K562 (cell line): ENCODE data around the gene RBP7. TPM values are rescaled to one million over a fixed set of nuclear protein-coding genes. Genes with fewer than 3 reads are reported as not detected.
A peak's percentile ranks its signal among the peaks of the same experiment; 100 is the strongest.
"Not testable (repeated sequence)": the region's sequence is repeated elsewhere in the genome, so short reads cannot be mapped to it uniquely, and the experiment has no call there.

Source experiments
- ATAC-seq: fragments of 200-7000 bp; cut with Tn5 transposase; 3 replicates; pipeline ENCODE4 v1.9.1; 2020; ENCODE audit warnings: moderate library complexity
- BruUV-seq: library from RNA; stranded (reverse); fragments of 400-500 nt; replicated peaks from 2 replicates; lab custom pipeline; 2021; lab: Mats Ljungman, UMichigan
- CTCF ChIA-PET: fragments of 300-600 bp; formaldehyde crosslinking; extraction: SDS; loops from one replicate; lab custom pipeline; 2021; ENCODE audit warnings: low intra/inter-chr PET ratio; lab: Yijun Ruan, JAX
- POLR2A ChIA-PET: fragments of 300-600, 350-650 bp; sonication (Branson Sonifier 250); formaldehyde crosslinking; extraction: SDS; loops from one replicate; lab custom pipeline; 2021; ENCODE audit warnings: antibody characterized with exemption, inconsistent platforms; lab: Yijun Ruan, JAX
- DNase-seq, 4 experiments: peaks; one replicate each; pipeline versions ENCODE4 v3.0.0 to v3.0.0-alpha.2; 2011 to 2018; ENCODE audit warnings: low spot score in 3 of 4, mixed read lengths in 3 of 4; ENCODE audit errors: extremely low read depth in 1 of 4
- FAIRE-seq: peaks from 2 replicates; lab custom pipeline; 2011; peaks lifted over from hg19 to GRCh38; lab: Jason Lieb, UNC
- H2AFZ ChIP-seq: 2 replicates; pipeline ENCODE4 v1.6.0; 2011; ENCODE audit warnings: low read depth, low read length, control low read depth, inconsistent platforms
- H3K27ac ChIP-seq: fragments of 200-600 bp; 3 replicates; pipeline ENCODE4 v1.8.0; 2011; ENCODE audit warnings: low read depth, mild to moderate bottlenecking, control low read depth, inconsistent platforms, low read length, moderate library complexity, mixed read lengths; ENCODE audit errors: extremely low read depth
- H3K27me3 ChIP-seq, 2 experiments: fragments of 300-600 bp in 1 of 2; 2 replicates in 1 of 2; 3 replicates in 1 of 2; pipeline versions ENCODE4 v1.6.0 to v1.8.0; 2011; ENCODE audit warnings: inconsistent platforms in 2 of 2, low read length in 2 of 2, mild to moderate bottlenecking in 1 of 2, mixed read lengths in 1 of 2, moderate library complexity in 1 of 2; ENCODE audit not compliant: control insufficient read depth in 2 of 2, insufficient read depth in 2 of 2
- H3K36me3 ChIP-seq: fragments of 300-600 bp; 3 replicates; pipeline ENCODE4 v1.8.0; 2011; ENCODE audit warnings: mild to moderate bottlenecking, low read length, inconsistent platforms; ENCODE audit not compliant: control insufficient read depth, insufficient read depth
- H3K4me1 ChIP-seq, 2 experiments: fragments of 200-600 bp in 1 of 2; replicated peaks in 1 of 2; 2 replicates in 1 of 2; 3 replicates in 1 of 2; pipeline versions ENCODE4 v1.5.1 to v1.8.0; 2011; ENCODE audit warnings: inconsistent platforms in 2 of 2, low read length in 2 of 2, mild to moderate bottlenecking in 1 of 2, mixed read lengths in 1 of 2, moderate library complexity in 1 of 2; ENCODE audit not compliant: control insufficient read depth in 2 of 2, insufficient read depth in 2 of 2
- H3K4me2 ChIP-seq: 2 replicates; pipeline ENCODE4 v1.6.1; 2011; ENCODE audit warnings: low read length, control low read depth, inconsistent platforms, mixed read lengths; ENCODE audit not compliant: insufficient read depth
- H3K4me3 ChIP-seq: fragments of 200-600 bp; sonication (generic), shearing (Covaris generic); 2 replicates; pipeline ENCODE4 v1.5.1; 2016; ENCODE audit warnings: control low read depth, inconsistent platforms
- H3K79me2 ChIP-seq: fragments of 200-600 bp; 3 replicates; pipeline ENCODE4 v1.8.0; 2011; ENCODE audit warnings: low read length, inconsistent platforms; ENCODE audit not compliant: control insufficient read depth, insufficient read depth
- H3K9ac ChIP-seq, 2 experiments: 2 replicates each; pipeline versions ENCODE4 v1.6.0 to v1.6.1; 2011; ENCODE audit warnings: low read depth in 2 of 2, low read length in 2 of 2, control low read depth in 1 of 2, inconsistent platforms in 1 of 2, mild to moderate bottlenecking in 1 of 2, mixed read lengths in 1 of 2; ENCODE audit not compliant: insufficient read depth in 1 of 2
- H3K9me1 ChIP-seq: one replicate; pipeline ENCODE4 v1.6.0; 2011; ENCODE audit warnings: inconsistent platforms, mild to moderate bottlenecking, low read length, moderate library complexity; ENCODE audit not compliant: control insufficient read depth, insufficient read depth
- H3K9me3 ChIP-seq: replicated peaks from 2 replicates; pipeline ENCODE4 v1.5.1; 2011; ENCODE audit warnings: low read depth, low read length, inconsistent platforms; ENCODE audit not compliant: control insufficient read depth, insufficient read depth
- H4K20me1 ChIP-seq: replicated peaks from 2 replicates; pipeline ENCODE4 v1.6.1; 2011; ENCODE audit warnings: low read length, inconsistent platforms, mixed read lengths; ENCODE audit not compliant: control insufficient read depth, insufficient read depth
- RBM25 ChIP-seq: fragments of 200-400 bp; formaldehyde crosslinking; IDR thresholded peaks from 2 replicates; pipeline ENCODE4 v1.6.1; 2018; ENCODE audit warnings: low read length, low read depth, moderate library complexity; ENCODE audit not compliant: severe bottlenecking
- SMAD1 ChIP-seq: fragments of 150-350 bp; IDR thresholded peaks from 2 replicates; pipeline ENCODE4 v1.6.1; 2014; ENCODE audit warnings: low read length, low read depth; ENCODE audit not compliant: partially characterized antibody
- ZNF121 ChIP-seq: sonication (generic); formaldehyde crosslinking; conservative IDR thresholded peaks from 2 replicates; pipeline ENCODE4 v1.8.0; 2022; ENCODE audit warnings: missing genetic modification reagents
- WGBS: fragments of 100-300 bp; shearing (Covaris generic); methylation state at CpG from one replicate; pipeline ENCODE4 v1.1.6; 2016; ENCODE audit warnings: low coverage, mixed read lengths; ENCODE audit not compliant: insufficient coverage; ENCODE audit errors: missing lambda C conversion rate; 5-methylcytosine and 5-hydroxymethylcytosine counted together
- in situ Hi-C: fragments of 300-500 bp; cut with MboI; formaldehyde crosslinking; loops from 4 replicates; pipeline ENCODE4 v1.15.0; 2018; ENCODE audit warnings: inconsistent platforms, mixed read lengths
- intact Hi-C: fragments of 100-400 bp; cut with micrococcal nuclease; formaldehyde crosslinking; loops from 2 replicates; pipeline ENCODE4 v1.14.2; 2022
- polyA plus RNA-seq, 8 experiments: library from polyadenylated mRNA; depleted of rRNA in 4 of 8; stranded (reverse) in 5 of 8; unstranded in 3 of 8; fragments of >200 nt; fragmentation: Nextera tagmentation in 2 of 8; fragmentation: Illumina TruSeq in 1 of 8; extraction: Ambion mirVana in 2 of 8; extraction: Trizol in 1 of 8; gene quantifications; 2 replicates each; pipeline versions ENCODE4 v1.2.1 to v1.2.3, GENCODE V29; 2011 to 2014; ENCODE audit warnings: inconsistent platforms in 1 of 8, missing spikeins in 1 of 8
- total RNA-seq, 7 experiments: library from RNA; depleted of rRNA in 6 of 7; stranded (reverse); fragments of >200 nt in 6 of 7; fragmentation: Illumina TruSeq in 2 of 7; extraction: Trizol in 2 of 7; gene quantifications; 2 replicates each; pipeline versions ENCODE4 v1.2.1 to v1.2.3, GENCODE V29; 2011 to 2021; ENCODE audit warnings: low replicate concordance in 1 of 7

RBP7 gene
- total and polyA plus RNA-seq, 9 of the 15 experiments (the other 6 are each of a cell fraction or from before 2014, with no cell fraction given): not detected

- H4K20me1 ChIP-seq: no peaks in the 10 kb centered on the region
- H3K9ac ChIP-seq: no peak overlapping the region
- no peak overlapping the region for H3K27ac ChIP-seq
- no peak overlapping the region for H2AFZ ChIP-seq
- no peak for FAIRE-seq
- BruUV-seq: no TSS peak
- 6% methylated on average over 8 of the region's 8 CpGs for WGBS
- TF ChIP-seq SMAD1 (no peak), ZNF121 (CRISPR knock-in tag) (peak; percentile 88)
- TF ChIP-seq, all 486 proteins: peak for 1
- H3K4me1 ChIP-seq: peaks cover 0 to 12% of the 10 kb centered on the region in 2 experiments; a peak in 1 of 5 replicates
- H3K9me3 ChIP-seq: no peaks in the 10 kb centered on the region
- H3K4me3 ChIP-seq: no peak overlapping the region
- no peaks in the 10 kb centered on the region for H3K36me3 ChIP-seq
- POLR2A ChIA-PET: interaction anchor here (0.6 to 1.1 kb wide), 4 partner anchors 8 to 76 kb away, joined by 3 to 11 read pairs (median 4); no protein-coding TSS in a partner anchor
- H3K9me1 ChIP-seq: no peaks in the 10 kb centered on the region
- H3K4me2 ChIP-seq: no peak overlapping the region
- in situ Hi-C loops (no loop called here), intact Hi-C loops (no loop called here)
- H3K27me3 ChIP-seq: peaks cover 22 to 52% of the 10 kb centered on the region in 2 experiments
- H3K79me2 ChIP-seq: no peaks in the 10 kb centered on the region
- ATAC-seq (no peak), DNase-seq (no peak)
- CTCF ChIA-PET: no interaction called here
These were observed 4.1 kb downstream of the RBP7 start for GRCh38 chr1:10001016-10001665.

DNA sequence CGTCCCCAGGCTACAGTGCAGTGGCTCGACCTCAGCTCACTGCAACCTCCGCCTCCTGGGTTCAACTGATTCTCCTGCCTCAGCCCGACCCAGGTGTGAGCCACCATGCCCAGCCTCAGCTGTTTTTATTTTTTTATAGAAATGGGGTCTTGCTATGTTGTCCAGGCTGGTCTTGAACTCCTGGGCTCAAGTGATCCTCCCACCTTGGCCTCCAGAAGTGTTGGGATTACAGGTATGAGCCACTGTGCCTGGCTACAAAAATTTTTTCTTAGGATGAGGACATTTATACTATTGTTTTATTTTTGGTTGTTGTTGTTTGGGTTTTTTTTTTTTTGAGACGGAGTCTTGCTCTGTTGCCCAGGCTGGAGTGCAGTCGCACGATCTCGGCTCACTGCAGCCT is 8.2 kb downstream of the RBP7 start:
- ATAC-seq, BruUV-seq, H3K4me1 ChIP-seq, intact Hi-C loops, H2AFZ ChIP-seq, CTCF ChIA-PET, H3K27ac ChIP-seq, H4K20me1 ChIP-seq, H3K79me2 ChIP-seq, H3K9ac ChIP-seq, H3K4me3 ChIP-seq: not testable (repeated sequence)
- WGBS: 2% methylated on average over 8 of the region's 8 CpGs
- H3K27me3 ChIP-seq: peaks cover 19 to 44% of the 10 kb centered on the region in 2 experiments
- peak; percentile 87 for TF ChIP-seq ZNF121 (CRISPR knock-in tag)
- TF ChIP-seq RBM25: peak; percentile 22
- TF ChIP-seq, all 486 proteins: peak for 2; not testable (repeated sequence) for 484
- H3K9me3 ChIP-seq, H3K4me2 ChIP-seq, FAIRE-seq, DNase-seq, H3K36me3 ChIP-seq, in situ Hi-C loops, H3K9me1 ChIP-seq: not testable (repeated sequence)
- POLR2A ChIA-PET: interaction anchor here (0.6 to 1.9 kb wide), 4 partner anchors 11 to 28 kb away, joined by 3 to 5 read pairs (median 4); no protein-coding TSS in a partner anchor
